Naive B cell (primary cell): ENCODE measurements around the gene DBR1. TPM values are rescaled to one million over a fixed set of nuclear protein-coding genes. Genes with fewer than 3 reads are reported as not detected.

Source experiments
- polyA plus RNA-seq, 6 donors: library from polyadenylated mRNA; unstranded; fragments of 300-500 nt; fragmentation: Illumina TruSeq; gene quantifications; one replicate each; pipeline ENCODE4 v1.2.3, GENCODE V29; 2021; ENCODE audit warnings: low read depth in 6 of 6

Gene DBR1
- polyA plus RNA-seq, 6 donors from 2014 or later: 7.6 to 14.3 (median 11.9) TPM; not detected in 1

Other genes starting within 250 kb of the DBR1 start
- not detected for gene CLDN18, start 164.8 kb downstream of the DBR1 start, polyA plus RNA-seq
- not detected for gene DZIP1L, start 59.3 kb downstream of the DBR1 start, polyA plus RNA-seq
- gene A4GNT, start 42.5 kb downstream of the DBR1 start, polyA plus RNA-seq: under 1 TPM in 1 of 6 donors, not detected in 5; 0.19 TPM
- 10 to 100 TPM; 47.4 to 70.5 (median 57.3) TPM for gene ARMC8, start 12.4 kb upstream of the DBR1 start, polyA plus RNA-seq
- 1 to 10 TPM in 2 of 6 donors, under 1 TPM in 3, not detected in 1; 0.34 to 1.2 (median 0.87) TPM for gene NME9, start 154.9 kb upstream of the DBR1 start, polyA plus RNA-seq
- not detected for gene MRAS, start 173.7 kb upstream of the DBR1 start, polyA plus RNA-seq